C1 segment of cervical spinal cord (tissue), 14 donors: ENCODE results near the gene RHOXF1.
"Not testable (repeated sequence)": the region's sequence is repeated elsewhere in the genome, so short reads cannot be mapped to it uniquely, and the experiment has no call there.

Experiments
- DNase-seq, 14 donors: peaks; one replicate each; lab custom pipeline; 2025; lab: John Stamatoyannopoulos, UW

Gene RHOXF1

GRCh38 chrX:120085553-120086185 lies 30.0 kb downstream of the RHOXF1 start:
- DNase-seq, result not testable (repeated sequence)

GRCh38 chrX:120077590-120077989 lies 38.1 kb downstream of the RHOXF1 start, which contains the start of gene RHOXF2B:
RHOXF2B (minus strand) TSS chrX:120077690; CDS start chrX:120077552, 138 bp downstream.
- not testable (repeated sequence) for DNase-seq

GRCh38 chrX:120066169-120066568 lies 49.5 kb downstream of the RHOXF1 start:
- DNase-seq, result not testable (repeated sequence)
